Measurements from ENCODE around the gene SEC24D.
A peak's percentile ranks its signal among the peaks of the same experiment; 100 is the strongest.

The SEC24D gene

GRCh38 chr4:118683513-118683912 lies 152.4 kb downstream of the SEC24D start:
- DNase-seq (ENCODE audit: low read depth): peak; percentile 9
- TF ChIP-seq CTCF (IDR thresholded peaks at IDR 0.05; ENCODE audit: insufficient read depth, low read depth, low read length, missing control alignments): no peak
- H3K4me3 ChIP-seq (ENCODE audit: low read depth, low read length): no peak overlapping the region

- TF ChIP-seq CTCF (IDR thresholded peaks at IDR 0.05; ENCODE audit: insufficient read depth, low read depth, low read length, missing control alignments): peak; percentile 31
- no peak overlapping the region for H3K4me3 ChIP-seq (ENCODE audit: low read depth, low read length)
- DNase-seq (ENCODE audit: low read depth): peak; percentile 14
These were observed 153.0 kb downstream of the SEC24D start for GRCh38 chr4:118682928-118683327.

GRCh38 chr4:118680808-118681207 lies 155.1 kb downstream of the SEC24D start:
- no peak for TF ChIP-seq CTCF (IDR thresholded peaks at IDR 0.05; ENCODE audit: insufficient read depth, low read depth, low read length, missing control alignments)
- H3K4me3 ChIP-seq (ENCODE audit: low read depth, low read length): no peak overlapping the region
- DNase-seq (ENCODE audit: low read depth): no peak

GRCh38 chr4:118676128-118676527 lies 159.8 kb downstream of the SEC24D start:
- DNase-seq (ENCODE audit: low read depth): no peak
- no peak overlapping the region for H3K4me3 ChIP-seq (ENCODE audit: low read depth, low read length)
- TF ChIP-seq CTCF (IDR thresholded peaks at IDR 0.05; ENCODE audit: insufficient read depth, low read depth, low read length, missing control alignments): no peak
